HEK293 (cell line): ENCODE results near the gene GTPBP3.

Experiments used
- CTCF ChIA-PET: fragments of 350-600 bp; formaldehyde crosslinking; extraction: SDS; loops from one replicate; lab custom pipeline; 2021; ENCODE audit warnings: antibody characterized with exemption; lab: Yijun Ruan, JAX
- POLR2A ChIA-PET: fragments of 300-600 bp; formaldehyde crosslinking; extraction: SDS; loops from one replicate; lab custom pipeline; 2020; ENCODE audit warnings: antibody characterized with exemption, inconsistent platforms; lab: Yijun Ruan, JAX
- H3K27ac ChIP-seq: fragments of 200-500 bp; sonication (Bioruptor generic); 2 replicates; pipeline ENCODE4 v1.5.1; 2014; ENCODE audit warnings: low read depth, low read length, control low read depth, inconsistent platforms; ENCODE audit errors: extremely low read depth
- H3K36me3 ChIP-seq, 2 experiments: fragments of 200-500 bp in 1 of 2; sonication (Bioruptor generic) in 1 of 2; 1 replicate in 1 of 2; 2 replicates in 1 of 2; pipeline ENCODE4 v1.5.1; 2014 to 2017; ENCODE audit warnings: inconsistent platforms in 2 of 2, low read length in 2 of 2; ENCODE audit not compliant: control insufficient read depth in 2 of 2, insufficient read depth in 1 of 2
- H3K4me1 ChIP-seq: fragments of 200-500 bp; sonication (Bioruptor generic); 2 replicates; pipeline ENCODE4 v1.5.1; 2014; ENCODE audit warnings: mild to moderate bottlenecking, low read length, inconsistent platforms; ENCODE audit not compliant: control insufficient read depth, insufficient read depth
- H3K4me3 ChIP-seq: 2 replicates; pipeline ENCODE4 v1.5.1; 2011; ENCODE audit warnings: low read depth, mild to moderate bottlenecking, control low read depth, low read length, moderate library complexity
- H3K9me3 ChIP-seq: fragments of 200-500 bp; sonication (Bioruptor generic); 2 replicates; pipeline ENCODE4 v1.5.1; 2014; ENCODE audit warnings: low read depth, low read length, inconsistent platforms; ENCODE audit not compliant: control insufficient read depth, insufficient read depth
- KLF1 ChIP-seq: fragments of 450-650 bp; formaldehyde crosslinking; IDR thresholded peaks from 2 replicates; pipeline ENCODE4 v1.5.1; 2016; ENCODE audit warnings: missing biosample characterization, missing genetic modification characterization
- RBAK ChIP-seq: fragments of 450-650 bp; formaldehyde crosslinking; IDR thresholded peaks from 2 replicates; pipeline ENCODE4 v1.5.1; 2016; ENCODE audit warnings: missing biosample characterization, missing genetic modification characterization
- SETDB1 ChIP-seq: IDR thresholded peaks from one replicate; pipeline ENCODE4 v1.6.1; 2017; ENCODE audit warnings: mild to moderate bottlenecking, low read length, moderate library complexity, mixed read lengths; ENCODE audit not compliant: insufficient read length
- ZBTB17 ChIP-seq: fragments of 450-650 bp; formaldehyde crosslinking; IDR thresholded peaks from 2 replicates; pipeline ENCODE4 v1.5.1; 2016; ENCODE audit warnings: missing biosample characterization, missing genetic modification characterization
- ZFP69B ChIP-seq: fragments of 450-650 bp; formaldehyde crosslinking; IDR thresholded peaks from 2 replicates; pipeline ENCODE4 v1.5.1; 2016; ENCODE audit warnings: missing biosample characterization, missing genetic modification characterization
- ZNF10 ChIP-seq: fragments of 450-650 bp; formaldehyde crosslinking; IDR thresholded peaks from 2 replicates; pipeline ENCODE4 v1.5.1; 2017; ENCODE audit warnings: missing biosample characterization, missing genetic modification characterization
- ZNF133 ChIP-seq: fragments of 450-650 bp; formaldehyde crosslinking; IDR thresholded peaks from 2 replicates; pipeline ENCODE4 v1.5.1; 2016; ENCODE audit warnings: missing biosample characterization, missing genetic modification characterization
- ZNF19 ChIP-seq: fragments of 450-650 bp; formaldehyde crosslinking; IDR thresholded peaks from 2 replicates; pipeline ENCODE4; 2016; ENCODE audit warnings: missing biosample characterization, missing genetic modification characterization, low read depth
- ZNF266 ChIP-seq: fragments of 450-650 bp; formaldehyde crosslinking; IDR thresholded peaks from 2 replicates; pipeline ENCODE4 v1.5.1; 2016; ENCODE audit warnings: missing biosample characterization, missing genetic modification characterization, low read depth
- ZNF292 ChIP-seq: fragments of 450-650 bp; formaldehyde crosslinking; IDR thresholded peaks from 2 replicates; pipeline ENCODE4 v1.5.1; 2016; ENCODE audit warnings: low read depth, missing biosample characterization, missing genetic modification characterization, borderline replicate concordance
- ZNF324 ChIP-seq: fragments of 450-650 bp; formaldehyde crosslinking; IDR thresholded peaks from 2 replicates; pipeline ENCODE4 v1.5.1; 2016; ENCODE audit warnings: missing biosample characterization, missing genetic modification characterization
- ZNF404 ChIP-seq: fragments of 450-650 bp; formaldehyde crosslinking; IDR thresholded peaks from 2 replicates; pipeline ENCODE4 v1.5.1; 2017; ENCODE audit warnings: missing biosample characterization, missing genetic modification characterization
- ZNF585B ChIP-seq: fragments of 450-650 bp; formaldehyde crosslinking; IDR thresholded peaks from 2 replicates; pipeline ENCODE4 v1.5.1; 2016; ENCODE audit warnings: missing biosample characterization, missing genetic modification characterization
- ZNF768 ChIP-seq: fragments of 450-650 bp; formaldehyde crosslinking; IDR thresholded peaks from 2 replicates; pipeline ENCODE4 v1.5.1; 2018; ENCODE audit warnings: missing biosample characterization, mild to moderate bottlenecking, missing genetic modification characterization
- ZNF777 ChIP-seq: fragments of 450-650 bp; formaldehyde crosslinking; IDR thresholded peaks from 2 replicates; pipeline ENCODE4 v1.5.1; 2017; ENCODE audit warnings: missing biosample characterization, missing genetic modification characterization, borderline replicate concordance
- ZXDB ChIP-seq: fragments of 450-650 bp; formaldehyde crosslinking; IDR thresholded peaks from 2 replicates; pipeline ENCODE4 v1.5.1; 2016; ENCODE audit warnings: missing biosample characterization, missing genetic modification characterization
- TF ChIP-seq, protein P1 (sequence below): fragments of 450-650 bp; formaldehyde crosslinking; IDR thresholded peaks from 2 replicates; pipeline ENCODE4 v1.5.1; 2016; ENCODE audit warnings: missing biosample characterization, missing genetic modification characterization
- TF ChIP-seq, protein P2 (sequence below): fragments of 450-650 bp; formaldehyde crosslinking; IDR thresholded peaks from 2 replicates; pipeline ENCODE4 v1.5.1; 2016; ENCODE audit warnings: missing biosample characterization, missing genetic modification characterization
- TF ChIP-seq, protein P3 (sequence below): fragments of 450-650 bp; formaldehyde crosslinking; IDR thresholded peaks from 2 replicates; pipeline ENCODE4 v1.5.1; 2016; ENCODE audit warnings: missing biosample characterization, missing genetic modification characterization

GTPBP3 gene

DNA sequence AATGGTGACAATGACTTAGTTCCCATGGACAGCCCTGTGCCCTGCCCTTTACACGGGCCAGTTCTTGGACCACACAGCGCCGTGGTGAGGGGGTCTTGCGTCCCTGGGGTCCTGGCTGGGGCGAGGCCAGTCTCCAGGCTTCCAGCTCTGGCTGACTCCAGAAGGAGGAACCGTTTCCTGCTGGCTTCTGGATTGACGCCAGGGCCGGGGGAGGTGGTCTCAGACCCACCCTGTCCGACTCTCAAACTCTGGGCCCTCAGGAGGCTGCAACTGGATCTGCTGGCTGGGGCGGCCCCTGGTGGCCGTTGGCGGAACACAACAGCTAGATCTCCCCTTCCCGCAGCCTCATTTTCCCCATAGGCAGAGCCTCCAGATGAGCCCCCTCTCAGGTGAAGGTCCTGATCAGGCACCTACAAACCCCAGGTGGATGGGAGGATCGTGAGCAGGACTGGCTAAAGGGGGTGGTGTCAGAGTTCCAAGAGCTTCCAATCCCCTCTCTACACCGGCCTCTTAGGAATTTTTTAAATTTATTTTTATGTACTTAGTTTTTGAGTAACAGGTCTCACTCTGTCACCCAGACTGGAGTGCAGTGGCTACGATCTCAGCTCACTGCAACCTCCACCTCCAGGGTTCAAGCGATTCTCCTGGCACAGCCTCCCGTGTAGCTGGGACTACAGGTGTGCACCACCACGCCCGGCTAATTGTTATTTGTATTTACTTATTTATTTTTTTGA lies 48.7 kb downstream of the GTPBP3 start (continued):
- TF ChIP-seq, protein P1, sequence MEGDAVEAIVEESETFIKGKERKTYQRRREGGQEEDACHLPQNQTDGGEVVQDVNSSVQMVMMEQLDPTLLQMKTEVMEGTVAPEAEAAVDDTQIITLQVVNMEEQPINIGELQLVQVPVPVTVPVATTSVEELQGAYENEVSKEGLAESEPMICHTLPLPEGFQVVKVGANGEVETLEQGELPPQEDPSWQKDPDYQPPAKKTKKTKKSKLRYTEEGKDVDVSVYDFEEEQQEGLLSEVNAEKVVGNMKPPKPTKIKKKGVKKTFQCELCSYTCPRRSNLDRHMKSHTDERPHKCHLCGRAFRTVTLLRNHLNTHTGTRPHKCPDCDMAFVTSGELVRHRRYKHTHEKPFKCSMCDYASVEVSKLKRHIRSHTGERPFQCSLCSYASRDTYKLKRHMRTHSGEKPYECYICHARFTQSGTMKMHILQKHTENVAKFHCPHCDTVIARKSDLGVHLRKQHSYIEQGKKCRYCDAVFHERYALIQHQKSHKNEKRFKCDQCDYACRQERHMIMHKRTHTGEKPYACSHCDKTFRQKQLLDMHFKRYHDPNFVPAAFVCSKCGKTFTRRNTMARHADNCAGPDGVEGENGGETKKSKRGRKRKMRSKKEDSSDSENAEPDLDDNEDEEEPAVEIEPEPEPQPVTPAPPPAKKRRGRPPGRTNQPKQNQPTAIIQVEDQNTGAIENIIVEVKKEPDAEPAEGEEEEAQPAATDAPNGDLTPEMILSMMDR = peak; percentile 81
- TF ChIP-seq ZNF19 (tag by site-specific recombination) (no peak), ZNF10 (0 out of 2 replicates have a peak, but pooled peaks have one; percentile 10), ZNF768 (tag by site-specific recombination) (no peak), ZNF404 (tag by site-specific recombination) (no peak), ZFP69B (tag by site-specific recombination) (no peak), ZBTB17 (no peak), ZNF133 (tag by site-specific recombination) (no peak), ZNF777 (tag by site-specific recombination) (no peak), ZXDB (tag by site-specific recombination) (no peak), ZNF266 (tag by site-specific recombination) (no peak), RBAK (tag by site-specific recombination) (no peak), KLF1 (tag by site-specific recombination) (0 out of 2 replicates have a peak, but pooled peaks have one; percentile 52), ZNF292 (tag by site-specific recombination) (no peak), ZNF324 (tag by site-specific recombination) (no peak)
- TF ChIP-seq, protein P2, sequence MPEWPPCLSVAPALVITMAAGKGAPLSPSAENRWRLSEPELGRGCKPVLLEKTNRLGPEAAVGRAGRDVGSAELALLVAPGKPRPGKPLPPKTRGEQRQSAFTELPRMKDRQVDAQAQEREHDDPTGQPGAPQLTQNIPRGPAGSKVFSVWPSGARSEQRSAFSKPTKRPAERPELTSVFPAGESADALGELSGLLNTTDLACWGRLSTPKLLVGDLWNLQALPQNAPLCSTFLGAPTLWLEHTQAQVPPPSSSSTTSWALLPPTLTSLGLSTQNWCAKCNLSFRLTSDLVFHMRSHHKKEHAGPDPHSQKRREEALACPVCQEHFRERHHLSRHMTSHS (tag by site-specific recombination) = no peak

DNA sequence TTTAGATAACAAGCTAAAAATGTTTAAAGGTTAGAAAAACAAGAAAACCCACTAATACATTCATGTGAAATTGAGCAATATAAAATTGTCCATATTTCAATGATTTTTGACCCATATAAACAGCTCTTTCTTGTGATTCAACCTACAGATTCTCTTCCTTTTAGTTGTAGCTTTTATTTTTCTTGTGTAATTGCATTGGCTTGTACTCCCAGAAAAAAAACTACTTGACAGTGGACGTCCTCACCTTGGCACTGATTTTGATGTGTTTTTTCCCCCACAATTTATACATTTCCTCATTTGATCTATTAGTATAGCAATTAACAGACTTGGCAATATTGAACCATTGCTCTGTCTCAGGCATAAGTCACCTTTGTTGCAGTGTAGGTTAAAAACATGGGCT lies 51.9 kb downstream of the GTPBP3 start:
- peaks cover 3% of the 10 kb centered on the region; the same call in 1 of the 2 replicates for H3K4me1 ChIP-seq
- no peaks in the 10 kb centered on the region for H3K36me3 ChIP-seq
- H3K9me3 ChIP-seq = no peaks in the 10 kb centered on the region
- TF ChIP-seq ZNF585B (tag by site-specific recombination) (no peak), SETDB1 (peak; percentile 78)
- TF ChIP-seq, all 188 proteins: peak for 1
- ChIA-PET POLR2A (no interaction called here), CTCF (interaction anchor here (0.6 to 3.6 kb wide), 13 partner anchors 9 to 378 kb away, joined by 3 to 15 read pairs (median 6); no protein-coding TSS in a partner anchor)
- Histone ChIP-seq H3K4me3 (no peak overlapping the region), H3K27ac (no peak overlapping the region)

DNA sequence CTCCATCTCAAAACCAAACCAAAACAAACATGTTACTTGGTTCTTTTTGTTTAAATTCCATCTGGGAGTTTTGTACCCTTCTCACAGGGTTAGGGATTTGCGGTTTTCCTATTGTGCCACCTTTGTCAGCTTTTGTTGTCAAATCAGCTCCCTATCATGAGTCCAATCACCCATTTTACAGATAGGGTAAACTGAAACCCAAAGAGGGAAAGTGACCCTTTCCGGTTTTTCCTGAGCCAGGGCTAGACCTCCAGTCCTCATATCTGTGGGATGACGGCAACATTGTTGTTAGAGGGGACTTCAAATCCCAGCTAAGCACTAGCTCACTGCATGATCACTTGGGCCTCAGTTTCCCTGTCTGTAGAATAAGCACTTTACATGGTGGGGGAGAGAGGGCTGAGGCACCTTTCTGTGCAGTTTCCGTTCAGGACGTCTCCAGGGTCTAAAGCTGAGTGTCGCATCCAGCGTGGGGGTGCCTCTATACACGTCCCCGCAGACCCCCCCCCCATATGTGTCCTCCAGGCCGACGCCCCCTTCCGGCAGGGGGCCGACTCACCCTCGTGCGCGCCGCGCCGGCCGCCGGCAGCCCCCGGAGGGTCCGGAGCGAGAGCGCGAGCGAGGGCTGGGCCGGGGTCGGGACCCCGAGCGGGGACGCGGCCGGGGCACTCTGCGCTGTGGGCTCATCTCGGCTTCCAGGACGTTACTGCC lies 52.8 kb downstream of the GTPBP3 start:
- no peak overlapping the region for H3K27ac ChIP-seq
- H3K4me1 ChIP-seq = peaks cover 3% of the 10 kb centered on the region; the same call in 1 of the 2 replicates
- CTCF ChIA-PET = interaction anchor here (0.6 to 3.6 kb wide), 18 partner anchors 9 to 433 kb away, joined by 3 to 15 read pairs (median 5); partner anchors contain the start of gene BST2
- no peaks in the 10 kb centered on the region for H3K36me3 ChIP-seq
- peak overlapping the region; percentile 36 for H3K4me3 ChIP-seq
- POLR2A ChIA-PET = no interaction called here
- no peaks in the 10 kb centered on the region for H3K9me3 ChIP-seq
- TF ChIP-seq, protein P3, sequence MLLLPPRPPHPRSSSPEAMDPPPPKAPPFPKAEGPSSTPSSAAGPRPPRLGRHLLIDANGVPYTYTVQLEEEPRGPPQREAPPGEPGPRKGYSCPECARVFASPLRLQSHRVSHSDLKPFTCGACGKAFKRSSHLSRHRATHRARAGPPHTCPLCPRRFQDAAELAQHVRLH = 0 out of 2 replicates have a peak, but pooled peaks have one; percentile 28
- no peak for TF ChIP-seq ZNF19 (tag by site-specific recombination)
- TF ChIP-seq, all 188 proteins: peak for 1
